Erythroblast (primary cell): ENCODE data around the gene SLC23A2.

ENCODE experiments used
- GATA1 ChIP-seq: IDR thresholded peaks from 2 replicates; pipeline ENCODE4 v1.6.1; 2011; ENCODE audit warnings: low read depth, mild to moderate bottlenecking, control low read depth, low read length, moderate library complexity
- POLR2A ChIP-seq: IDR thresholded peaks from 2 replicates; pipeline ENCODE4 v1.6.1; 2011; ENCODE audit warnings: mild to moderate bottlenecking, low read length

DNA sequence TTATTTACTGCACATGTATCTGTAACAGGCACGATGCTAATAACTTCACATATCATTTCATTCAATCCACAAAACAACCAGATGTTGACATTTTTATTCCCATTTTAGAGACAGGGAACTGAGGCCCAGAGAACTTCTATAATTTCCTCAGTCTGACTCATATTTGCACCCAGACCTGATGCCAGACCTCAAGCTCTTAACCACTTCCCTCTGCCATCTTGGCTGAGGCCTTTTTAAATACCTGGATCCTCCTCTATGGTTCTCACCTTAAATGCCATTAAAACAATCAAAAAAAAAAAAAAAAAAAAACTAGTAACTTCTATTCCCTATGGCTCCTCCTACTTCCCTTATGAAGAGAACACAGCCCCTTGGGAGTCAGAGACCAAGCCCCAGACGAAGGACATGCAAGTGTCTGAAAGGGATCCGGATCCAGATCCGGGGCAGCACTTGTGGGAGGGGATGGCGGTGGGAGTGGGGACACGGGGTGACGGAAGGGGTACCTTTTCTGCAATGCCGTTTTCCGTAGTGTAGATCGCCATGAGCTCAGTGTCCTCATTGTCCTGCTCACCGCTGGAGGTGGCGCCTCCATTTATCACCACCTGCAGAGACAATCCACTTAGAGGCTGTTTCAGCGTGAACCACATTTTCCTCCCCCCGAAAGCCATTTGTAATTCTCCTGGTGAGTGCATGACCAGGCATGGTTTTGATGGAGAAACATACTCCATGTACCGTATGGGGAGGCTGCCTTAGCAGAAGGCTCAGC, 88.7 kb downstream of the SLC23A2 start:
- TF ChIP-seq POLR2A (no peak), GATA1 (no peak)
